WTC11 (cell line): Measurements from ENCODE around the gene LMAN2L.

ENCODE experiments used
- CREB1 ChIP-seq: sonication (generic); formaldehyde crosslinking; IDR thresholded peaks from 2 replicates; pipeline ENCODE4 v1.8.0; 2023; ENCODE audit warnings: mild to moderate bottlenecking, missing genetic modification reagents
- ESRRA ChIP-seq: sonication (generic); formaldehyde crosslinking; IDR thresholded peaks from 2 replicates; pipeline ENCODE4 v1.8.1; 2022; ENCODE audit warnings: mild to moderate bottlenecking, missing genetic modification reagents, borderline replicate concordance
- GTF2I ChIP-seq: fragments of 250-450 bp; sonication (Bioruptor Pico); conservative IDR thresholded peaks from 2 replicates; pipeline ENCODE4 v1.4.0; 2021; ENCODE audit warnings: mild to moderate bottlenecking
- NFYB ChIP-seq: sonication (generic); formaldehyde crosslinking; conservative IDR thresholded peaks from 2 replicates; pipeline ENCODE4 v1.8.0; 2022; ENCODE audit warnings: low read depth, missing genetic modification reagents
- NR2C2 ChIP-seq: sonication (generic); formaldehyde crosslinking; IDR thresholded peaks from 2 replicates; pipeline ENCODE4 v1.8.0; 2022; ENCODE audit warnings: mild to moderate bottlenecking, missing genetic modification reagents
- TF ChIP-seq, protein P1 (sequence below): fragments of 200-600 bp; IDR thresholded peaks from 2 replicates; pipeline ENCODE4 v1.8.0; 2022; ENCODE audit warnings: antibody characterized with exemption
- TF ChIP-seq, protein P2 (sequence below): sonication (generic); formaldehyde crosslinking; conservative IDR thresholded peaks from 2 replicates; pipeline ENCODE4 v1.8.1; 2022; ENCODE audit warnings: mild to moderate bottlenecking, missing genetic modification reagents
- TF ChIP-seq, protein P3 (sequence below): sonication (generic); formaldehyde crosslinking; IDR thresholded peaks from 2 replicates; pipeline ENCODE4 v1.8.1; 2022; ENCODE audit warnings: low read depth, mild to moderate bottlenecking, moderate library complexity, missing genetic modification reagents, borderline replicate concordance
- TF ChIP-seq, protein P4 (sequence below): sonication (generic); formaldehyde crosslinking; IDR thresholded peaks from 2 replicates; pipeline ENCODE4 v1.8.1; 2023; ENCODE audit warnings: mild to moderate bottlenecking, missing genetic modification reagents, borderline replicate concordance

DNA sequence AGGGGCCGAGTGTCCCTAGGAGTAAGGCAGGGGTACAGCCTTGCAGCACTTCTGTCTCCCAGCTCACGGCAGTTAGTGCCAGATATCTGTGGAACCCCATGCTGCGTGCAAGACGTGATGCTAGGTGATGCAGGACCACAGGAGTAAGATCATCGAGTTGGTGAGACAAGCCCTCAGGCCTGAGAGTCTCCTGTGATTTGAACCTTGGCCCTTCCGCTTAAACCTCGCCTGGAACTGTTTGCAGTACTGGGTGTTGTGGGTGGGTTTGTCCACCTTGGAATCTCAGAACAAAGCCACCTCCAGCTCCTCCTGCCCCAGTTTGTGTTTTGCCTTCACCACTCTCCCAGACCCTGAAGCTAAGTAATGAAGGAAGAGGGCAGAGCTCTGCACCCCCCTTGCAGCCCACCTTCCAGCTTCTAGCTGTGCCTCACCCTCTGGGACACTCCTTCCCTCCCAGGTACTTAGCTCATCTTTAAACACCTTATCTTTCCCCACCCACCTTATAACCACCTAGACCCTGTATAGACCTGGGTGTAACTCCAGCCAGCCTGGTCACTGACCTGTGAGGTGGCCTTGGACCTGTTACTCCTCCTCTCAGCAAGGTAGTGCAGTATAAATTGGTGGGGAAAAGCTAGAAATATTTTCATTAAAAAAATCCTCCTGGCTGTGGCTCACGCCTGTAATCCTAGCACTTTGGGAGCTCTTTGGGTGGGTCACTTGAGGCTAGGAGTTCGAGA is 27.4 kb upstream of the LMAN2L start:
- TF ChIP-seq, protein P1, sequence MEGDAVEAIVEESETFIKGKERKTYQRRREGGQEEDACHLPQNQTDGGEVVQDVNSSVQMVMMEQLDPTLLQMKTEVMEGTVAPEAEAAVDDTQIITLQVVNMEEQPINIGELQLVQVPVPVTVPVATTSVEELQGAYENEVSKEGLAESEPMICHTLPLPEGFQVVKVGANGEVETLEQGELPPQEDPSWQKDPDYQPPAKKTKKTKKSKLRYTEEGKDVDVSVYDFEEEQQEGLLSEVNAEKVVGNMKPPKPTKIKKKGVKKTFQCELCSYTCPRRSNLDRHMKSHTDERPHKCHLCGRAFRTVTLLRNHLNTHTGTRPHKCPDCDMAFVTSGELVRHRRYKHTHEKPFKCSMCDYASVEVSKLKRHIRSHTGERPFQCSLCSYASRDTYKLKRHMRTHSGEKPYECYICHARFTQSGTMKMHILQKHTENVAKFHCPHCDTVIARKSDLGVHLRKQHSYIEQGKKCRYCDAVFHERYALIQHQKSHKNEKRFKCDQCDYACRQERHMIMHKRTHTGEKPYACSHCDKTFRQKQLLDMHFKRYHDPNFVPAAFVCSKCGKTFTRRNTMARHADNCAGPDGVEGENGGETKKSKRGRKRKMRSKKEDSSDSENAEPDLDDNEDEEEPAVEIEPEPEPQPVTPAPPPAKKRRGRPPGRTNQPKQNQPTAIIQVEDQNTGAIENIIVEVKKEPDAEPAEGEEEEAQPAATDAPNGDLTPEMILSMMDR, result no peak
- no peak for TF ChIP-seq NR2C2 (CRISPR knock-in tag)
- no peak for TF ChIP-seq NFYB (CRISPR knock-in tag)
- TF ChIP-seq, protein P2, sequence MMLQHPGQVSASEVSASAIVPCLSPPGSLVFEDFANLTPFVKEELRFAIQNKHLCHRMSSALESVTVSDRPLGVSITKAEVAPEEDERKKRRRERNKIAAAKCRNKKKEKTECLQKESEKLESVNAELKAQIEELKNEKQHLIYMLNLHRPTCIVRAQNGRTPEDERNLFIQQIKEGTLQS (CRISPR knock-in tag), result no peak
- TF ChIP-seq ESRRA, result no peak
- TF ChIP-seq CREB1 (CRISPR knock-in tag), result no peak
- TF ChIP-seq, protein P3, sequence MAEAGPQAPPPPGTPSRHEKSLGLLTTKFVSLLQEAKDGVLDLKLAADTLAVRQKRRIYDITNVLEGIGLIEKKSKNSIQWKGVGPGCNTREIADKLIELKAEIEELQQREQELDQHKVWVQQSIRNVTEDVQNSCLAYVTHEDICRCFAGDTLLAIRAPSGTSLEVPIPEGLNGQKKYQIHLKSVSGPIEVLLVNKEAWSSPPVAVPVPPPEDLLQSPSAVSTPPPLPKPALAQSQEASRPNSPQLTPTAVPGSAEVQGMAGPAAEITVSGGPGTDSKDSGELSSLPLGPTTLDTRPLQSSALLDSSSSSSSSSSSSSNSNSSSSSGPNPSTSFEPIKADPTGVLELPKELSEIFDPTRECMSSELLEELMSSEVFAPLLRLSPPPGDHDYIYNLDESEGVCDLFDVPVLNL, result no peak
- no peak for TF ChIP-seq GTF2I (CRISPR knock-in tag)
- TF ChIP-seq, protein P4, sequence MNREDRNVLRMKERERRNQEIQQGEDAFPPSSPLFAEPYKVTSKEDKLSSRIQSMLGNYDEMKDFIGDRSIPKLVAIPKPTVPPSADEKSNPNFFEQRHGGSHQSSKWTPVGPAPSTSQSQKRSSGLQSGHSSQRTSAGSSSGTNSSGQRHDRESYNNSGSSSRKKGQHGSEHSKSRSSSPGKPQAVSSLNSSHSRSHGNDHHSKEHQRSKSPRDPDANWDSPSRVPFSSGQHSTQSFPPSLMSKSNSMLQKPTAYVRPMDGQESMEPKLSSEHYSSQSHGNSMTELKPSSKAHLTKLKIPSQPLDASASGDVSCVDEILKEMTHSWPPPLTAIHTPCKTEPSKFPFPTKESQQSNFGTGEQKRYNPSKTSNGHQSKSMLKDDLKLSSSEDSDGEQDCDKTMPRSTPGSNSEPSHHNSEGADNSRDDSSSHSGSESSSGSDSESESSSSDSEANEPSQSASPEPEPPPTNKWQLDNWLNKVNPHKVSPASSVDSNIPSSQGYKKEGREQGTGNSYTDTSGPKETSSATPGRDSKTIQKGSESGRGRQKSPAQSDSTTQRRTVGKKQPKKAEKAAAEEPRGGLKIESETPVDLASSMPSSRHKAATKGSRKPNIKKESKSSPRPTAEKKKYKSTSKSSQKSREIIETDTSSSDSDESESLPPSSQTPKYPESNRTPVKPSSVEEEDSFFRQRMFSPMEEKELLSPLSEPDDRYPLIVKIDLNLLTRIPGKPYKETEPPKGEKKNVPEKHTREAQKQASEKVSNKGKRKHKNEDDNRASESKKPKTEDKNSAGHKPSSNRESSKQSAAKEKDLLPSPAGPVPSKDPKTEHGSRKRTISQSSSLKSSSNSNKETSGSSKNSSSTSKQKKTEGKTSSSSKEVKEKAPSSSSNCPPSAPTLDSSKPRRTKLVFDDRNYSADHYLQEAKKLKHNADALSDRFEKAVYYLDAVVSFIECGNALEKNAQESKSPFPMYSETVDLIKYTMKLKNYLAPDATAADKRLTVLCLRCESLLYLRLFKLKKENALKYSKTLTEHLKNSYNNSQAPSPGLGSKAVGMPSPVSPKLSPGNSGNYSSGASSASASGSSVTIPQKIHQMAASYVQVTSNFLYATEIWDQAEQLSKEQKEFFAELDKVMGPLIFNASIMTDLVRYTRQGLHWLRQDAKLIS (CRISPR knock-in tag), result no peak
